GM23338 (cell line): Measurements from ENCODE around the gene NDUFAB1. TPM values are rescaled to one million over a fixed set of nuclear protein-coding genes. Genes with fewer than 3 reads are reported as not detected.

Experiments
- ATAC-seq: fragments of 200-7000 bp; cut with Tn5 transposase; 3 replicates; pipeline ENCODE4 v1.9.1; 2020
- DNase-seq: peaks from one replicate; pipeline ENCODE4 v3.0.0-alpha.2; 2015; ENCODE audit warnings: low spot score
- H2AFZ ChIP-seq: fragments of 200-600 bp; sonication (generic); 2 replicates; pipeline ENCODE4 v1.8.0; 2016; ENCODE audit warnings: antibody characterized with exemption, mild to moderate bottlenecking, moderate library complexity
- H3F3A ChIP-seq: fragments of 200-600 bp; sonication (generic); replicated peaks from 2 replicates; pipeline ENCODE4 v1.8.0; 2017; ENCODE audit warnings: antibody characterized with exemption, mixed run types, low read depth
- H3K27ac ChIP-seq: fragments of 200-600 bp; sonication (generic); 2 replicates; pipeline ENCODE4 v1.6.1; 2016; ENCODE audit warnings: low read depth
- H3K27me3 ChIP-seq: fragments of 200-600 bp; sonication (generic); 2 replicates; pipeline ENCODE4 v1.8.0; 2016; ENCODE audit warnings: mild to moderate bottlenecking, mixed run types, moderate library complexity; ENCODE audit not compliant: insufficient read depth
- H3K36me3 ChIP-seq: fragments of 200-600 bp; sonication (generic); 2 replicates; pipeline ENCODE4 v1.8.0; 2016; ENCODE audit warnings: mild to moderate bottlenecking; ENCODE audit not compliant: insufficient read depth
- H3K4me1 ChIP-seq: fragments of 200-600 bp; sonication (generic); 2 replicates; pipeline ENCODE4 v1.8.0; 2016; ENCODE audit warnings: mild to moderate bottlenecking, moderate library complexity; ENCODE audit not compliant: insufficient read depth
- H3K4me2 ChIP-seq: fragments of 200-600 bp; sonication (generic); 2 replicates; pipeline ENCODE4 v1.7.1; 2017; ENCODE audit warnings: mixed run types
- H3K4me3 ChIP-seq: fragments of 200-600 bp; sonication (generic); 2 replicates; pipeline ENCODE4 v1.6.1; 2016; ENCODE audit warnings: mixed run types
- H3K79me2 ChIP-seq: fragments of 200-600 bp; sonication (generic); replicated peaks from 2 replicates; pipeline ENCODE4 v1.8.0; 2017; ENCODE audit warnings: mild to moderate bottlenecking; ENCODE audit not compliant: insufficient read depth
- H3K9me2 ChIP-seq: fragments of 200-600 bp; sonication (generic); 2 replicates; pipeline ENCODE4 v1.8.0; 2017; ENCODE audit not compliant: insufficient read depth
- H4K20me1 ChIP-seq: fragments of 200-600 bp; sonication (generic); replicated peaks from 2 replicates; pipeline ENCODE4 v1.8.0; 2017; ENCODE audit warnings: mild to moderate bottlenecking; ENCODE audit not compliant: insufficient read depth
- H3K27ac Mint-ChIP-seq: 2 replicates; pipeline ENCODE4 v1.8.0; 2020; ENCODE audit warnings: inconsistent platforms, mild to moderate bottlenecking, moderate library complexity, mixed read lengths
- H3K27me3 Mint-ChIP-seq: 3 replicates; pipeline ENCODE4 v1.8.0; 2022; ENCODE audit warnings: low read depth, mild to moderate bottlenecking, moderate library complexity, mixed read lengths, inconsistent platforms; ENCODE audit not compliant: insufficient read depth, poor library complexity
- H3K36me3 Mint-ChIP-seq: 3 replicates; pipeline ENCODE4 v1.8.0; 2021; ENCODE audit warnings: low read depth, mild to moderate bottlenecking, inconsistent platforms, moderate library complexity, mixed read lengths
- H3K4me1 Mint-ChIP-seq: 3 replicates; pipeline ENCODE4 v1.8.0; 2020; ENCODE audit warnings: mild to moderate bottlenecking, inconsistent platforms, mixed read lengths
- H3K4me3 Mint-ChIP-seq: 3 replicates; pipeline ENCODE4 v1.8.0; 2021; ENCODE audit warnings: moderate library complexity, mild to moderate bottlenecking, inconsistent platforms, mixed read lengths
- H3K9me3 Mint-ChIP-seq: 3 replicates; pipeline ENCODE4 v1.8.0; 2020; ENCODE audit warnings: moderate library complexity, mild to moderate bottlenecking, inconsistent platforms, mixed read lengths
- CTCF ChIP-seq, 2 experiments: fragments of 200-600 bp in 1 of 2; sonication (generic) in 1 of 2; conservative IDR thresholded peaks; 2 replicates each; pipeline versions ENCODE4 v1.5.1 to v1.6.1; 2016 to 2017; ENCODE audit warnings: antibody characterized with exemption in 2 of 2, low read depth in 2 of 2, mild to moderate bottlenecking in 2 of 2, moderate library complexity in 1 of 2
- ETS1 ChIP-seq: IDR thresholded peaks from 2 replicates; pipeline ENCODE4 v1.6.1; 2016; ENCODE audit warnings: antibody characterized with exemption
- REST ChIP-seq: IDR thresholded peaks from one replicate; pipeline ENCODE4 v1.6.1; 2018; ENCODE audit warnings: antibody characterized with exemption; ENCODE audit not compliant: unreplicated experiment
- STAT1 ChIP-seq: IDR thresholded peaks from one replicate; pipeline ENCODE4 v1.6.1; 2016; ENCODE audit warnings: antibody characterized with exemption; ENCODE audit not compliant: unreplicated experiment
- ZNF331 ChIP-seq: fragments of 250-450 bp; sonication (Bioruptor Pico); IDR thresholded peaks from 2 replicates; pipeline ENCODE4 v1.5.0; 2020; ENCODE audit warnings: low read depth, mild to moderate bottlenecking, moderate library complexity
- ZNF462 ChIP-seq: fragments of 250-450 bp; sonication (Bioruptor Pico); IDR thresholded peaks from 2 replicates; pipeline ENCODE4 v1.5.0; 2020; ENCODE audit warnings: mild to moderate bottlenecking, moderate library complexity
- polyA plus RNA-seq: library from polyadenylated mRNA; unstranded; fragments of >200 nt; fragmentation: Nextera tagmentation; extraction: Ambion mirVana; gene quantifications from 2 replicates; pipeline ENCODE4 v1.2.1, GENCODE V29; 2016
- total RNA-seq: library from RNA; depleted of rRNA; stranded (reverse); fragments of >200 nt; shearing (Covaris generic); gene quantifications from 2 replicates; pipeline ENCODE4 v1.2.3, GENCODE V29; 2014

NDUFAB1 gene
- total and polyA plus RNA-seq, 2 experiments from 2014 or later = 136 to 477 TPM

GRCh38 chr16:23562505-23562904, 33.6 kb downstream of the NDUFAB1 start (continued):
- no peak for TF ChIP-seq ZNF462 (CRISPR knock-in tag)
- TF ChIP-seq REST = no peak
- no peak for TF ChIP-seq STAT1
- TF ChIP-seq ETS1 = no peak

- Histone ChIP-seq H3K27ac (peak overlapping the region; percentile 59; the same call in 1 of the 2 replicates), H3K4me1 (peaks cover 8% of the 10 kb centered on the region; the same call in 1 of the 2 replicates), H3K79me2 (peaks cover 58% of the 10 kb centered on the region), H4K20me1 (peaks cover 25% of the 10 kb centered on the region), H3F3A (peaks cover 13% of the 10 kb centered on the region), H3K27me3 (no peaks in the 10 kb centered on the region), H2AFZ (no peak overlapping the region), H3K9me2 (no peaks in the 10 kb centered on the region), H3K4me2 (no peak overlapping the region), H3K4me3 (no peak overlapping the region), H3K36me3 (peaks cover 59% of the 10 kb centered on the region)
- H3K9me3 Mint-ChIP-seq = peaks cover 3% of the 10 kb centered on the region; the same call in 1 of the 3 replicates
- peaks cover 72% of the 10 kb centered on the region for H3K36me3 Mint-ChIP-seq
- peaks cover 7% of the 10 kb centered on the region; the same call in 1 of the 3 replicates for H3K4me1 Mint-ChIP-seq
- DNase-seq = peak; percentile 31
- no peak overlapping the region for H3K4me3 Mint-ChIP-seq
- no peak overlapping the region for H3K27ac Mint-ChIP-seq
- H3K27me3 Mint-ChIP-seq = peaks cover 9% of the 10 kb centered on the region
- ATAC-seq = no peak
- TF ChIP-seq CTCF (conservative IDR thresholded peaks at IDR 0.05; ENCODE audit: low read depth in 2 of 2) = peak in 1 of 2 experiments; percentile 21; a peak in 1 of 4 replicates
- no peak for TF ChIP-seq ZNF331 (CRISPR knock-in tag)
These were observed 34.5 kb downstream of the NDUFAB1 start for GRCh38 chr16:23561586-23561985.
